Heart left ventricle (tissue), 16 donors: ENCODE measurements around the gene LRP2. TPM values are rescaled to one million over a fixed set of nuclear protein-coding genes. Genes with fewer than 3 reads are reported as not detected.
A peak's percentile ranks its signal among the peaks of the same experiment; 100 is the strongest.

Experiments
- ATAC-seq, 4 donors: fragments of 200-7000 bp; cut with Tn5 transposase; one replicate each; pipeline ENCODE4 v1.9.1; 2020 to 2022; ENCODE audit warnings: moderate library complexity in 4 of 4, mild to moderate bottlenecking in 3 of 4, moderate number of reproducible peaks in 1 of 4
- DNase-seq, 5 donors: peaks; one replicate each; pipeline ENCODE4 v3.0.0-alpha.2; 2020
- H3K27ac ChIP-seq, 12 donors: fragments of 200-600 bp; sonication (generic) in 4 of 12; one replicate each; pipeline versions ENCODE4 v1.5.0 to v1.8.0; 2016 to 2022; ENCODE audit warnings: mild to moderate bottlenecking in 2 of 12
- H3K27me3 ChIP-seq, 9 donors: fragments of 200-600 bp; sonication (generic) in 2 of 9; one replicate each; pipeline versions ENCODE4 v1.5.1 to v1.8.0; 2016 to 2022; ENCODE audit warnings: mild to moderate bottlenecking in 3 of 9
- H3K36me3 ChIP-seq, 9 donors: fragments of 200-600 bp; sonication (generic) in 2 of 9; one replicate each; pipeline versions ENCODE4 v1.5.0 to v1.8.0; 2018 to 2022; ENCODE audit warnings: mild to moderate bottlenecking in 2 of 9
- H3K4me1 ChIP-seq, 12 donors: fragments of 200-600 bp; sonication (generic) in 4 of 12; one replicate each; pipeline versions ENCODE4 v1.5.0 to v1.8.0; 2016 to 2022; ENCODE audit warnings: mild to moderate bottlenecking in 3 of 12
- H3K4me3 ChIP-seq, 12 donors: fragments of 200-600 bp; sonication (generic) in 4 of 12; one replicate each; pipeline versions ENCODE4 v1.5.0 to v1.8.0; 2017 to 2022; ENCODE audit warnings: mild to moderate bottlenecking in 9 of 12, moderate library complexity in 4 of 12
- H3K9me3 ChIP-seq, 12 donors: fragments of 200-600 bp; sonication (generic) in 4 of 12; one replicate each; pipeline versions ENCODE4 v1.5.0 to v1.8.0; 2016 to 2022; ENCODE audit warnings: mild to moderate bottlenecking in 1 of 12
- CTCF ChIP-seq, 12 donors: fragments of 200-600 bp; sonication (generic) in 4 of 12; IDR thresholded peaks; one replicate each; pipeline versions ENCODE4 v1.5.0 to v1.8.0; 2018 to 2022; ENCODE audit warnings: antibody characterized with exemption in 12 of 12, mild to moderate bottlenecking in 5 of 12
- POLR2A ChIP-seq, 2 donors: fragments of 450-650 bp; IDR thresholded peaks; one replicate each; pipeline ENCODE4 v1.6.1; 2017; ENCODE audit warnings: antibody characterized with exemption in 2 of 2, mild to moderate bottlenecking in 2 of 2, moderate library complexity in 2 of 2
- WGBS, 4 donors: extraction: QIAGEN DNeasy Blood & Tissue Kit in 2 of 4; methylation state at CpG; one replicate each; pipeline versions ENCODE4 v1.1.5 to v1.1.7; 2013 to 2018; 5-methylcytosine and 5-hydroxymethylcytosine counted together
- intact Hi-C, 10 donors: fragments of 100-400 bp; cut with DNase I; formaldehyde crosslinking; loops; one replicate each; pipeline versions ENCODE4 v1.11.1 to v1.14.2; 2022
- polyA plus RNA-seq, 2 donors: library from polyadenylated mRNA; stranded (reverse); fragments of 200-250 nt; gene quantifications; one replicate each; pipeline ENCODE4 v1.2.3, GENCODE V29; 2013
- total RNA-seq, 9 donors: library from RNA; depleted of rRNA in 2 of 9; stranded (reverse); fragments of >200 nt in 2 of 9; fragmentation: NEBNext Ultra II Directional in 3 of 9; extraction: Animal tissue kit (Norgen Biotek cat#: 25700) in 3 of 9; gene quantifications; one replicate each; pipeline versions ENCODE4 v1.1.0 to v1.2.4, GENCODE V29; 2016 to 2023
- donor health status: ischemic (EF 13 %, LVEDD 7.1; RV severe dilation, severe dysfunction).
- donor health status: healthy with polysubstance abuse.
- donor health status: DM: no; HTN: yes; CAD: no.
- donor health status: DM: no; HTN: no; CAD: no.
- donor health status: ischemic (EF 25% LVEDD 6.9; RV normal size, moderate dysfunction).
- donor health status: ischemic (EF 25% LVEDD 5.7; RV mildly dilated, moderate dysfunction).
- donor health status: healthy.
- donor health status: DM: yes; HTN: yes; CAD: no.
- donor health status: ischemic (EF 35%, LVEDD 5.7; RV mildly dilated, moderate dysfunction).
- donor health status: nonischemic (EF 11% LVEDD 7.7; RV severe dilation, severe dysfunction).
- donor health status: DM: yes; HTN: yes; CAD: no.
- donor health status: PGD.
- donor health status: ischemic (EF 29% LVEDD 5.4; RV normal size, mild dysfunction).
- donor health status: nonischemic (EF 23%, LVEDD 6.1; RV moderate dilation, normal function).

LRP2 gene
- total and polyA plus RNA-seq, 11 donors: 0.01 to 13.6 (median 0.09) TPM; not detected in 5

GRCh38 chr2:169302364-169302763 is 60.0 kb downstream of the LRP2 start:
- Histone ChIP-seq H3K36me3 (no peaks in the 10 kb centered on the region), H3K4me3 (no peak overlapping the region), H3K27ac (no peak overlapping the region), H3K9me3 (peaks cover 0 to 5% (median 0%) of the 10 kb centered on the region in 12 donors), H3K4me1 (no peaks in the 10 kb centered on the region), H3K27me3 (peaks cover 0 to 5% (median 0%) of the 10 kb centered on the region in 9 donors)
- TF ChIP-seq CTCF (IDR thresholded peaks at IDR 0.05) (no peak), POLR2A (IDR thresholded peaks at IDR 0.05) (no peak)
- 11 to 36% (median 28%) methylated on average over 4 of the region's 4 CpGs for WGBS, 4 donors
- no peak for DNase-seq
- ATAC-seq: peak in 2 of 4 donors; percentile 49 to 65
- intact Hi-C loops: no loop called here

GRCh38 chr2:169301596-169302335 is 60.6 kb downstream of the LRP2 start:
- DNase-seq (no peak), ATAC-seq (no peak)
- intact Hi-C loops: no loop called here
- Histone ChIP-seq H3K36me3 (no peaks in the 10 kb centered on the region), H3K4me3 (no peak overlapping the region), H3K9me3 (peaks cover 0 to 5% (median 0%) of the 10 kb centered on the region in 12 donors), H3K27me3 (peaks cover 0 to 5% (median 0%) of the 10 kb centered on the region in 9 donors), H3K27ac (no peak overlapping the region), H3K4me1 (no peaks in the 10 kb centered on the region)
- TF ChIP-seq POLR2A (IDR thresholded peaks at IDR 0.05) (no peak), CTCF (IDR thresholded peaks at IDR 0.05) (no peak)
- WGBS, 4 donors: 59 to 74% (median 63%) methylated on average over 4 of the region's 4 CpGs

- no peak overlapping the region for H3K27ac ChIP-seq
- no peak overlapping the region for H3K4me3 ChIP-seq
- H3K4me1 ChIP-seq: no peaks in the 10 kb centered on the region
- intact Hi-C loops: no loop called here
- no peaks in the 10 kb centered on the region for H3K36me3 ChIP-seq
- ATAC-seq: no peak
- WGBS, 4 donors: 40 to 52% (median 48%) methylated on average over 5 of the region's 5 CpGs
- DNase-seq: no peak
- peaks cover 0 to 5% (median 0%) of the 10 kb centered on the region in 12 donors for H3K9me3 ChIP-seq
- TF ChIP-seq POLR2A (IDR thresholded peaks at IDR 0.05) (no peak), CTCF (IDR thresholded peaks at IDR 0.05) (no peak)
- H3K27me3 ChIP-seq: peaks cover 0 to 9% (median 0%) of the 10 kb centered on the region in 9 donors
Observed at GRCh38 chr2:169300636-169301530, 61.5 kb downstream of the LRP2 start.

GRCh38 chr2:169298007-169298406 is 64.3 kb downstream of the LRP2 start:
- intact Hi-C loops: no loop called here

More at GRCh38 chr2:169298007-169298406, 64.3 kb downstream of the LRP2 start:
- H3K36me3 ChIP-seq: no peaks in the 10 kb centered on the region
- H3K27me3 ChIP-seq: peaks cover 0 to 9% (median 0%) of the 10 kb centered on the region in 9 donors
- DNase-seq: no peak
- H3K4me1 ChIP-seq: no peaks in the 10 kb centered on the region
- no peaks in the 10 kb centered on the region for H3K9me3 ChIP-seq
- no peak for ATAC-seq
- no peak for TF ChIP-seq POLR2A (IDR thresholded peaks at IDR 0.05)
- TF ChIP-seq CTCF (IDR thresholded peaks at IDR 0.05): no peak
- H3K4me3 ChIP-seq: no peak overlapping the region
- H3K27ac ChIP-seq: no peak overlapping the region
- 92 to 100% (median 95%) methylated on average over 1 of the region's 1 CpG for WGBS, 4 donors
